Inflammatory macrophage treated with lipopolysaccharide for 4 hours (primary cell): Measurements from ENCODE around the gene TMEM132D.

Experiments
- DNase-seq: peaks from one replicate; pipeline ENCODE4 v3.0.0-alpha.2; 2020

TMEM132D gene

GRCh38 chr12:129719416-129719815 is 184.4 kb downstream of the TMEM132D start:
- no peak for DNase-seq

DNA sequence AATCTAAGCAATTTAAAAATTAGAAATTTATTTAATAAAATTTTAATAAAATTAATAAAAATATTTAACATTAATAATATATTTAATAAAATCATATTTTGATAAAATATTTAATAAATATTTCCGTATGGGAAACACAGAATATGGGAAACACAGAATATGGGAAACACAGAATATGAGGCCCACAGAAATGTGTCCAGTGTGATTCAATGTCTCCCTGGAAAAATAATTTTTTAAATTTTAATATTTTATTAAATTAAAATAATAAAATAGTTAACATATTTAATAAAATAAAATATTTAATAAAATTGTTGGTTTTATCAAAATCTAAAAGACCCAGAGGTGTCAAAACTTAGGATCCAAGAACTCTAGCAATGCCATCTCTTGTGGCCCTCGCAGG is 186.4 kb downstream of the TMEM132D start:
- no peak for DNase-seq

- no peak for DNase-seq
Measured at GRCh38 chr12:129716825-129717224, 187.0 kb downstream of the TMEM132D start.

DNA sequence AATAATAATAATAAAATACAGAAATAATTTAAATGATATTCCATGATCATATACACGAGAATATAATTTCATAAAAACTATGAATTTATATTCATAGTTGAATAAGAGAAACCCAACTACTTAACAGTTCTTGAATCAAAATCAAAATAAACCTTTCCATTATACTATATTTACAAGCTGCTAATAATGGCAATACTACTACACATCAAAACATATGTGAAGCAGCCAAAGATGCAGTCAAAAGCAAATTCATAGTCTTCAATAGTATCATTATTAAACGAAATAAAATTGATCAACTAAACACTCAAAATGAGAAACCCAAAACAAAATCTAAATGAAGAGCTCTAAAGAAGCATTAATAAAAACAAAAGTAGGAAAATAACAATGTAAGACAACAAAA is 197.1 kb downstream of the TMEM132D start:
- no peak for DNase-seq

- no peak for DNase-seq
Measured at GRCh38 chr12:129704232-129704830, 199.5 kb downstream of the TMEM132D start.

- no peak for DNase-seq
Measured at GRCh38 chr12:129701631-129702101, 202.2 kb downstream of the TMEM132D start.

DNA sequence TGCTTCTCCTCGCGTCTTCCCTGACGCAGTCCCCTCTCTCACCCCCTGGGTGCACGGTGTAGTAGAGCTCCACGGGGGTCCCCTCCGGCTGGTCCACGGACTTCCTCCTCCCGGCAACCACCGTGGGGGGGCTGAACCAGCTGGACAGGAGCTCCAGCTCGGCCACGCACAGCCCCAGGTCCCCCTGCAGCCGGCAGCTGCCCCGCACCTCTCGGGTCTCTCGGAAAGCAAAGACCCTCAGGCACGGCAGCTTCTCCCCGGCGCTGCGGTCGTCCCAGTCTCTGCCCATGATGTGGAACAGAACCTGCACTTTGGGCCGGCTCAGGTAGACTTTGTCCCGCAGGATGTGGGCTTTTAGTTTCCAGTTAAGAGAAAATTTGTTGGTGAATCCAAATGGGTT is 203.8 kb downstream of the TMEM132D start:
- no peak for DNase-seq

- no peak for DNase-seq
Measured at GRCh38 chr12:129696926-129697325, 206.9 kb downstream of the TMEM132D start.

- no peak for DNase-seq
Measured at GRCh38 chr12:129696405-129696804, 207.4 kb downstream of the TMEM132D start.

GRCh38 chr12:129693731-129694130 is 210.1 kb downstream of the TMEM132D start:
- DNase-seq = no peak

DNA sequence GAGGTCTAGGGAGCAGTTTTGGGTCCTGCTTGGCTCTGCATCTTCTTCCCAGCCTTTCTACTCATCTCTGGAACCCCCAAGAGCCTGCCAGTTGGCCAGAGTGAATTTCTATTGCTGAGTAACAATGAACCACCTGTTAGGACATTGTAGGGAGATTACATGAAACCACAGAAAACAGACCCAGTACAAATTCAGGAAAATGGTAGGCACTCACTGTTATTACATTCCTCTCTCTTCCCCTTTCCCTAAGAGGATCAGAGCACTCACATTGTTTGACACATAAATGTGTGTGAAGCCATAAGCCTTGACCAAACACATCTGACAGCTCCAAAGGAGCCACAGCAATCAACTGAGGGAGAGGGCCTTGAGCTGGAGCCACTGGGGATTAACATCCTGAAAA is 216.1 kb downstream of the TMEM132D start:
- no peak for DNase-seq

GRCh38 chr12:129681830-129682229 is 222.0 kb downstream of the TMEM132D start:
- no peak for DNase-seq

- DNase-seq = no peak
Measured at GRCh38 chr12:129681151-129681550, 222.7 kb downstream of the TMEM132D start.

- no peak for DNase-seq
Measured at GRCh38 chr12:129676411-129676810, 227.4 kb downstream of the TMEM132D start.

GRCh38 chr12:129675947-129676346 is 227.9 kb downstream of the TMEM132D start:
- no peak for DNase-seq

GRCh38 chr12:129675496-129675895 is 228.3 kb downstream of the TMEM132D start:
- DNase-seq = no peak

DNA sequence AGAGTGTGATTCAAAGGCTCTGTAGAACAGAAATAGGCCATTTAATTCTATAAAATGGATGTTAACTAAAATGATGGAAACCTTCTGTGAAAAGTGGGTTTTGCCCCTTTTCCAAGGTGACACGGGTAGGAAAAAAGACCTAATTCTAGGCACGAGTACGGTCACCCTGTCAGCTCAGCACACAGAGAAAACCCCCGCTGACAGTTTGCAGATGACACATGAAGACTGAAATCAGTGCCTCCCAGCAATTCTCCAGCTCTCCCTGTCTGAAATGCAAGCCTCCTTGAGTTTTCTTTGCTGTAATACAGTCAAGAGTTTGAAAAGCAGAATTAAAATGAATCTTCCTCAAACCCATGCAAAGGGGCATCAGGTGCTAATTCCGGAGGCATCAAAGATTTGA is 230.0 kb downstream of the TMEM132D start:
- DNase-seq = no peak

GRCh38 chr12:129672110-129672509 is 231.7 kb downstream of the TMEM132D start:
- DNase-seq = no peak

GRCh38 chr12:129670256-129670920 is 233.4 kb downstream of the TMEM132D start:
- no peak for DNase-seq

GRCh38 chr12:129665414-129665813 is 238.4 kb downstream of the TMEM132D start:
- no peak for DNase-seq

DNA sequence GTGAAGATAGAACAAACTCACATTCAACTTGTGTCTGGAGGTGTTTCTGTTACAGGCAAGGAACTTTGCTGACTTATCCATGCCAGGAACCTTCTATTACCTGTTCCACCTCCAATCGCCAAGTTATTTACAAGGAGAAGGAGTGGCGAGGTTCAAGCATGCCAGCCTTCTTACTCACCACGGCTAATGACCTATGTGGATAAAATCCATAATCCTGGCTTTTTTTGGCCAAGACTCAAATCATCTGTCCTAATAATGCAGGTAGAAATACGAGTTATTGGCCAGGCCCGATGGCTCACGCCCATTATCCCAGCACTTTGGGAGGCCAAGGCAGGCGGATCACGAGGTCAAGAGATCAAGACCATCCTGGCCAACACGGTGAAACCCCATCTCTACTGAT is 241.6 kb downstream of the TMEM132D start:
- no peak for DNase-seq

GRCh38 chr12:129660946-129661345 is 242.9 kb downstream of the TMEM132D start:
- DNase-seq = no peak

DNA sequence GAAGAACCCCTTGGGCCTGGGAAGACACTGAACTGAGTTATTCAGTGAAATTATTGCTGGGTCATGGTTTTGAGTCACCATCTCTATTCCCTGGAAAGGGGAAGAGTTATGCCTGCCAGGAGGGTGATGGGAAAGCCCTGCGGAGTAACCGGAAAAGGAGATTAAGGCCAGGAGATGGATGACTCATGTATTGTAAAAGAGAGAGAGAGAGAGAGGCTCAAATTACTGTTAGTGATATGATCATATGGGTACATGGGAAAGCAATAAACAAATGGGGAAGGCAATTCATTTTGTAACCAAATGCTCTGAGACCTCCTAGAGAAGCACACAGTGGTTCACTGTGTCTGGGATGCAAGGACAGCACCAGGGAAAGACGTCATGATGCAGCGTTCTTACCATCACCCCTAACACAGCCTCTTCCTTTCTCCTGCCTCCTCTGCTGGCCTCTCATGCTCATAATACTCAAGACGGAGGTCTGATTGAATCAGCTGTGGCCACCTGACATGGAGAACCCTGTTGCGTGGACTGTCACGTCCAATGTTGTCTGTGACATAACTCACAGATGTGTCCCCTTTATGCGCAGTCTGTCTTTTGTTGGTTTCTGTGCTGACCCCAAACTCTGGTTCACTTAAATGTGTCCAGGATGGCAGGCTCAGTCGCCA is 243.7 kb downstream of the TMEM132D start:
- no peak for DNase-seq

GRCh38 chr12:129657179-129657578 is 246.6 kb downstream of the TMEM132D start:
- DNase-seq = no peak
